COLO668 (cell line): Measurements from ENCODE around the gene HNRNPA3.
A peak's percentile ranks its signal among the peaks of the same experiment; 100 is the strongest.
"Not testable (repeated sequence)": the region's sequence is repeated elsewhere in the genome, so short reads cannot be mapped to it uniquely, and the experiment has no call there.

Source experiments
- DNase-seq: peaks from one replicate; lab custom pipeline; 2025; ENCODE audit not compliant: unreplicated experiment; lab: John Stamatoyannopoulos, UW

The HNRNPA3 gene

DNA sequence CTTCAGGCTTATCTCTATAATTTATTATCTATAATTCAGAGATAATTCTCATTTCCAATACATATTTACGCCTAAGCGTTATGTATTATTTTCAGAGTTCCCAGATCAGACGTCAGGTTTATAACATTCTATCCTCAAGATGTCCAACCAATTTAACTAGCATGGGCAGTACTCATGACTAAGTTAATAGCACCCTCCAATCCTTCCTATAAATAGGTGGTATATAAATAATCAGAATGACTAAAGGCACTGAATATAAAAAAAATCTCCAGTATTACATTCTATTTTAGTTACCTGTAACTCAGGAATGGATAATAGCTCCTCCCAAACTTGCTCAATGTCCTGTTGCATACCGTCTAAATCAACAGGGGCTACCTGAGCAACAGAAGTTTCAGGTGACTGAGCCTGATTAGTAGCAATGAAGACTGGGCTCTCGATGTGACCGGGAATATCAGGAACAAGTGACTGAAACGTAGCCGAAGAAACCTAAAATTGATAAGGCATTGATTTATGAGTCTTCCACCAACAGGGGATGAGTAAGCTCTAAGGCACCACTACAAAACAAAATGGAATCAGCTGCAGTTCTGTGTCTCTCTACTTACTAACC lies 19.6 kb downstream of the HNRNPA3 start:
- no peak for DNase-seq

DNA sequence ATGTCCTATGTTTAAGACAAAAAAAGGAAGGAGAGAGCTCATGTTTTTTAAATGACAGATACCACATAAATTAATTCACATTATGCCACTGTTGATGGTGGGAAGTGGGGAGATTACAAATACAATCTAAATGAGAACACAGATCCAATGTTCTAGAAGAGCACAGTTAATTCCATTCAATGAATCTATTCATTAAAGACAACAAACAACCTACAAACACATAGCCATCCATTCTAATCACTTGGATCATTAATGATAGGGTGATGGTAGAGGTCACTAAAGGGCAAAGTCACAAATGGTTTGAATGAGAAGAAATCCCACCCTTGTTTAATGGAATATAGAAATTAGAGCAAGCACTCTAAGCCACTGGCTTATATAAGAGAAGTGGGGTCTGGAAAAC lies 21.7 kb downstream of the HNRNPA3 start:
- DNase-seq = no peak

DNA sequence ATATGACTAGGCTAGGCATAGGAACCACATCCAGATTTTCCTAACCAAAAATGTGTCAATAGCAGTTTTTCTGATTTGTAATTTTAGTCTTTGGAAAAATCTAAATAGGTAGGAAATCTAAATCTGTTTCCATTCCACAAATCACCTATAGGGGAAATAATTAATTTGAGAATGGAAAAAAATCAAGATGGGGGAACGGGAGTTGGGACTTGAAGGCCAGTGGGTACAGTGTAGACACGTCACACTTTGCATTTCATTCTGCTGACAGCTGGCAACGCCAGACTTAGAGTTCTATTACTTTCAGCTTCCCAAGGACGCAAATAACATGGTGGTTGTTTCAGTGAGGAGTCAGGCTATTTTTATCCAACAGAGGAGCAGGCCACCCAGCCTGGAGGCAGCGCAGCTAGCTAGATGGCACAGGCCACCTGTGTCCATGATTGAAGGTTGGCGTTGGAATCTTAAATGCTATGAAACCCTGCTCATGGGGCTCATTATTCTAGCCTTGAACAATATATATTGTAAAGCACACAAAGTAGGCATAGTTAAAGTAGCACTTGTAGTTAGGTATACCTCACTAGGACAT lies 23.4 kb downstream of the HNRNPA3 start:
- no peak for DNase-seq

DNA sequence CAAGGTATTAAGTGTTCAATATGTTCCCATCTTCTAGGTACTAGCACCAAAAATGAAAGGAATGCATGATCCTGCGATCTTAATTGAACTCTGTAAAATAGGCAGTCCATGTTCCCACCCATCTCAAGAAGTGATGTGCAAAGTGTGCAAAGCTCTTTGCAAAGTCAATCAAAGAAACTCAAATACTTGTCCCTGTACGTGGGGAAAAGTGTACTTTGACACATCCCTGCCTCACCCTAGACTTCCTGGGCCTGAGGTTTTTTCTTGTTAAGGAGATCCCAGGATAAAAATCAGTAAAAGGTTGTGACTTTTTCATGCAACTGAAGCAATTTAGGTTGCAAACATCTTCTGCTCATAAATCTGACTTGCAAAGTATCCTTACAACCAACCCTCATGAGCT lies 25.3 kb downstream of the HNRNPA3 start:
- DNase-seq = no peak

DNA sequence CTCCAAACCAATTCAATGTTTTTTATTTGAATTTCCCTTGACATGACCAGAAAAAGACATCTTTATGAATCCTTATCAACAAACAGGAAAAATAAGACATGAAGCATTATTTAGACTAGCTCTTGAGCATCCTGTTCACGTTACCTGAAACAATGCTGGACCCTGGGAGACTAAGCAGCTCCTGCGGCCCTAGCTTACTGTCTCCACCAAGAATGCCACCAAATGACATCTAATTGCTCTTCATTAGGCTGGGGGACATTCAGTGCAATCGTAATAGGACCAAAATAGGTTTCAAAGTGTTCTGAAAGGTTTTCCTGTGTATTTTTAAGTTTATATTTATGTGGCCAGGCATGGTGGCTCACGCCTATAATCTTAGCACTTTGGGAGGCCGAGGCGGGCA lies 26.5 kb downstream of the HNRNPA3 start:
- DNase-seq = no peak

DNA sequence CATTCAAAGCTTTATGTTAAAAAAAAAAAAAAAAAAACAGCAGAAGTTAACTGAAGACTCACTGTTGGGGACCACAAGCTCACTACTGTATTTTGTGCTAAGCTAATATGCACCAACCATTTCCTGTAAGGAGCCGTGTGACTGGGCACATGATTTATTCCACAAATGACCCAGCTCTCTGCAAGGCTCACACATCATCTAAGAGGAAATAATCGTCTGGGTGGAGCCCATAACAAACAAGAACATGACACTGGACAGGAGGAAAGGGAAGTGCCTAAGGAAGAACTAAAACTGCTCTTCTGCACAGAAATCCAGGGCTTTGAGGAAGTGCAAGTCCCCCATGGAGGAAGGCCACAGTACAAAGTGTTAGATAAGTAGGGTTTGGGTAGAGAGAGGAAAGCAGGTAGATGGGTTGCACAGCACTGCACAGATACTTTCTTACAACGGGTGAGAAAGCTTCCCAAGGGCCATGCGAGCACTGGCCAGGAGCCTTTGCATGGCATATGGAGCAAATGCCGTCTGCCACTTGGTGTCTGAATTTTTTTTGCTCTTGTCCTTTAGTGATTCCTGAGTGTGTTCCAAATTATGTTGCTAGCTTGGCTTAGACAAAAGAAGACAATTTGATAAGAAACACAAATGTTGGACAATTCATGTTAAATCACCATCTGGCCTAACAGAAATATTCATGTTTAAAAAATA lies 27.5 kb downstream of the HNRNPA3 start:
- DNase-seq = peak; percentile 34

DNA sequence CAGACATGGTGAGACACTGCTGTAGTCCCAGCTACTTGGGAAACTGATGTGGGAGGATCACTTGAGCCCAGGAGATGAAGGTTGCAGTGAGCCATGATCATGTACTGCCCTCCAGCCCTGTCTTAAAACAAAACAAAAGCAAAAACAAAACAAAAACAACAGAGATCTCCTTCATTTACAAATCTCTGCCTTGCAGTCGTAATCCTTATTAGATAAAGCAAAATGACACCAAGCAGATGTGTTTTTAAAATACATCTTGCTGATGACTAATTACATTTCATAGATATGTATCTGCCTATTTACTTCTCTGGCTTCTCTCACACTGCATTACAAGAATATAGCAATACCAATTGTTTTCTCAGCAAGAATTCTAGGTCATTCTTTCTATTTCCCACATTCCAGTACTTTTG lies 29.1 kb downstream of the HNRNPA3 start:
- DNase-seq = no peak

DNA sequence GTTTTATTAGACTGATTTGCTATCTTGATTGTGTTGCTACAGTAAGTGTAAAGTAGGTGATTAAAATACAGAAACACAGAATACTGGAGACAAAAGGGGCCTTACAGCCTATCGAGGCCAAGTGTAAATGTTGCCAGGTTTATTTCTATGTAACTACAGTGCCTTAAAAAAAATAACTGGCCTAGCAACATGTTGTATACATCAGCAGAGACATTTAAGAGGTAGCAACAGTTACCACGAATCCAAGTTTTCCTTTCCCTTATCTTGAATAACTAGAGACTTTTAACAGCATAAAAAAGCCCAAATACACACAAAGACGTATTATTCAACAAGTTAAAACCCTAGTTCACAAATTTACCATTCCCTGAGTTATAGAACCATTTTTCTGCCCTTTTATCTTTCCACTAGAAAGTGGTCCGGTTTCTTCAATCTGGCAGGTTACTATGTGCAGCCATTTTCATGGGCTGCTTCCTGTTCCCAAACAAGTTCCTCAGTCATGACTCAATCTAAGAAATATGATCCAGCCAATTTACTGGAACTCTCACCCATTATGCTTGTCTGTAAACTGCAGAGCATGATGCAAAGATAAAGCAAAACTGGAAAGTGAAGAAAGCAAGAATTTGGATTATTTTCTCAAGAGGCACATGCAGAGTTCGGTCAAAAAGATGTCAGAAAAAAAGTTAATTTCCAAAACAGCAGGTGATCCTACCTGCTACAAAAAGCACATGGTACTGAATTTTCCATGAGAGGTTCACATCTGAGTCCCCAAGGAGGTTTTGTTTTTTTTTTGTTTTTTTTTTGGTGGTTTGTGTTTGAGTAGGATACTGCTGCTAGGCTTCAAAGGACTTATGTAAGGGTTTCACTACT lies 29.8 kb downstream of the HNRNPA3 start:
- no peak for DNase-seq

DNA sequence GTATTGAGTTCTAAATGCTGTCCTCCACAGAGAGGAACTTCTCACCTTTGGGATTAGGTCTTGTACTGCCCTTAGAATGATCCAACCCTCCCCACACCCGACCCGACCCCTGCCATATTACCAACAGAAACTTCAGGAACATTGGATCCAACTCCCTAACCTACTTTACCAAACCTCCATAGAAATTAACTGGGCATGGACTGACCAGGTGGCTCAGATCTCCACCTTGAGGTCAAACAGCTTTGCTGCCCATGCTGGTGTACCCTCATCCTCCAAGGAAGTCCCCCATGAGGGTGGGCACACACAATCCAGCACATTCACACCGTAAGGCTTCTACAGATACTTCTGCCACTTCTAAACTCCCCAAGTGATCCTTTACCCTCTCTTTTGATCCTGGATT lies 30.5 kb downstream of the HNRNPA3 start:
- DNase-seq = no peak

DNA sequence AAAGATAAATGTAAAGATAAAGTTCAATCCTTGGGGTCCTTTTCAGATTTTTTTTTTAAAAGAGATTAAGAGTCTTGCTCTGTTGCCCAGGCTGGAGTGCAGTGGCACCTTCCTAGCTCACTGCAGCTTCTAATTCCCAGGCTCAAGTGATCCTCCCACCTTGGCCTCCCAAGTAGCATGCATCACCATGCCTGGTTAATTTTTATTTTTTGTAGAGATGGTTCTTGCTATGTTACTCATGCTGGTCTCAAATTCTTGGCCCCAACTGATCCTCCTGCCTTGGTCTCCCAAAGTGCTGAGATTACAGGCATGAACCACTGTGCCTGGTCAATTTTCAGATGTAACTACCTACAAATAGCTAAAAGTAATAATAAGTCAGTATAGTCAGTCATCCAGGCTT lies 30.9 kb downstream of the HNRNPA3 start:
- no peak for DNase-seq

DNA sequence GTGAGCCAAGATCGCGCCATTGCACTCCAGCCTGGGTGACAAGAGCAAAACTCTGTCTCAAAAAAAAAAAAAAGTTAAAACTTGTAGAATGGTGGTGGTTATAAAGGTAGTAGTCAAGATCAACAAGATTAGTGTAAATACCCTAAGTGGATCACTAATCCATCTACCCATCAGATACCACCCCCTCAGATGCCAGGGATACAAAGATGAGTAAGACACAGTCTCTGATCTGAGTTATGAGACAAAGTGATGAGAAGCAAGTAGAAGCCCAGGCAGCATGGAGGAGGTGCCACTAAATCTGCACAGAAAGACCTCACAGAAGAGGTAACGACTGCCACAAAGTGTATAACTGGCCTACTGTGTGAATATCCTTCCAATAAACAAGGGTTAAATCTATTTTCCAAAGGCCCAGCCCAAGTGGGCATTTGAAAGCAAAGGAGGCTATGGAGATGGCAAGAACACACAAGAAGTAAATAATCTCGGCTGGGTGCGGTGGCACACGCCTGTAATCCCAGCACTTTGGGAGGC lies 31.7 kb downstream of the HNRNPA3 start:
- DNase-seq = no peak

DNA sequence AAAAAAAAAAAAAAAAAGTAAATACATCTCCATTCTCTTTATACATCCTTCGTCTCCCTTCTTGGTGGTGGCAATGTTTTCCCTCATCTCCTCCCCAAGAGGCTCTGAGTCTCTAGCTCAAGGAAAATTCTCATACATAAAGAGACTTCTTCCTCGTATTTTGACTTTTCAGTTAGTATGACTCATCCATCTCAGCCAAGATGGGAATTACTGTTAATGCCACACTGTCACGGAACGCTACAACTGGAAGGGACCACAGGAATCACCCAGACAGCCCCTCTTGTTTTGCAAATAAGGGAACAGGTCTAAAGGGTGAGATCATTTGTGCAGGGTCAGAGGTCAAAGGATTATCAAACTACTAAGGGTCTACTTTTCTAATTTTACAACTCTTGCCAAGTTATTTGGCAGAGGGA lies 32.4 kb downstream of the HNRNPA3 start:
- no peak for DNase-seq

DNA sequence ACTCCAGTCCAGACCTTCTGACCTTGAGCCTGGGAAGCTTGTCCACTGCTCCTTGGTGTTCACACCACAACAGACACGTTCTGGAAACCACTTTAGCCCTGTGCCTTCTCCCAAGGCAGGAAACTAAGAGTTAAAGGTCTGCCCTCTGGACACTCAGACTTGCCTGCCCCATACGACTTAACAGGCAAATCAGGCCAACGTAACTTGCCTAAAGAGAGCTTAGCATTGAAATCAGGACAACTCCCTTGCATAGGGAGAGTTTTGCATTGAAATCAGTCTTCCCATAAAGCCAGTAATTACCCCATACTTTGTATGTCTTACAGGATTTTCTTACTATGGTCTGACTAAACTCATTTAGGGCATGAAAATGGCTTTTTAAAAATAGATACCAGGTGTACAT lies 33.4 kb downstream of the HNRNPA3 start:
- DNase-seq = no peak

DNA sequence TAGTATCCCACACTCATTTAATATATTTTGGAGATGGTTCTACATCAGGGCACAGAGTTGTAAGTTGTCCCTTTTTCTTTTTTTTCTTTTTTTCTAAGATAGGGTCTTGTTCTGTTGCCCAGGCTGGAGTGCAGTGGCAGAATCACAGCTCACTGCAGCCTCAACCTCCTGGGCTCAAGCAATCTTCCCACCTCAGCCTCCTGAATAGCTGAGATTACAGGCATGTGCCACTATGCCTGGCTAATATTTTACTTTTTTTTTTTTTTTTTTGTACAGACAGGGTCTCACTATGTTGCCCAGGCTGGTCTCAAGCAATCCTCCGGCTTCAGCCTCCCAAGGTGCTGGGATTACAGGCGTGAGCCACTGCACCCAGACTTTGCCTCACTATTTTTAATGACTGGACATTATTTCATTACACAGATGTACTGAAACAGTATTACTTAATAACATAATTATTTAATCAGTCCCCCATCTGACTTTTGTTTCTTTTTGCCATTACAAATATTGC lies 34.0 kb downstream of the HNRNPA3 start:
- DNase-seq = not testable (repeated sequence)

DNA sequence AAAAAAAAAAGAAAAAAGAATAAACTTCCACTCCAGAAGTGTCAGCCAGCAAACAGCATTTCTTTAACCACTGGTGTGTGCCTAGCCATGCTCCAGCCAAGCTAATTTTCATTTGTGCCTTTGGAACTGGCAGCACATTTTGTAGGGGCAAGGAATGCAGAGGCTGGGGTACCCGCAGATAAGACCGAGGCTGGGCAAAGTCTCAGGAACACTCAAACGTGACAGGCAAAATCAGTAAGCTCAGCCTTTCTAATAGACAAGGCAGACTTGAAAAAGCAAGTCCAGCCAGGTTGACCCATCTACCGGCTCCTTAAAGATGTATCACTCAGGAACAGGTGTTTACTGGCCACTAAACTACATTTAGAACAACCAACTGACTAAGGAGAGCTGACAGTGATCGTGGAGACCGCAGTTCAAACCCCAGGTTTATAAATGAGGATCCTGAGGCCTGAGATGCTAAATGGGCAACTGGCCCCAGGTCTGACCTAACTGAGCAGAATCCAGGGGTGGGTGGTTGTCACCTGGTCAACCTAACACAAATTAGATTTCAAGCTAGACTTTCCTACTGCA lies 35.2 kb downstream of the HNRNPA3 start:
- DNase-seq = no peak

DNA sequence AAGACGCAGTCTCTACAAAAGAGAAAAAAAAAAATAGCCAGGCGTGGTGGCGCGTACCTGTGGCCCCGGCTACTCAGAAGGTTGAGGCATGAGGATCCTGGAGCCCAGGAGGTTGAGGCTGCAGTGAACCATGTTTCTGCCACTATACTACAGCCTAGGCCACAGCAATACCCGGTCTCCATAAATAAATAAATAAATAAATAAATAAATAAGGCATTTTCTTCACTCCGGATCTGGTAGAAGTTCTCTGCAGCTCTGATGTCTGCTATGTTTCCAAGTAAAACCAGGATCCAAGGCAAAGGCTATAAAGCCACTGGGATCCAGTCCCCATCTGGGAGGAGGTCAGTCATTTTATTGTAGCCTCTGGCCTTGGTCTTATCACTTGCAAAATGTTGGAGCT lies 36.4 kb downstream of the HNRNPA3 start:
- no peak for DNase-seq

DNA sequence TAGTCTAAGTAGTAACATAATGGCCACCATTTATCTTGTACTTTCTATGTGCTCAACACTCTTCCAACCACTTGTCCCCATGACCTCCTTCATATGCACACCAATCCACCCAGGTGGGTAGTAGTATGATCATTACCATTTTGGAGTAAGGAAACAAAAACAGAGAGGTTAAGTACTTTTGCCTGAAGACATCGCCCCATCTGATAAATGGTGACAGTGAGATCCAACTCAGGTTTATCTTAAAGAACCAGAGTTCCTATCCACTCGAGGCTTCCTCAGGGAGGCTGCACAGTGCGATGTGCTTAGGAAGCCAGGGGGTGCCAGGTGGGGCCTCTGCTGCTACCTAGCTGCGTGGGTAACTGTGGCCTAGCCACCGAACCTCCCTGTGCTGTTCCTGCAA lies 37.9 kb downstream of the HNRNPA3 start:
- DNase-seq = no peak

DNA sequence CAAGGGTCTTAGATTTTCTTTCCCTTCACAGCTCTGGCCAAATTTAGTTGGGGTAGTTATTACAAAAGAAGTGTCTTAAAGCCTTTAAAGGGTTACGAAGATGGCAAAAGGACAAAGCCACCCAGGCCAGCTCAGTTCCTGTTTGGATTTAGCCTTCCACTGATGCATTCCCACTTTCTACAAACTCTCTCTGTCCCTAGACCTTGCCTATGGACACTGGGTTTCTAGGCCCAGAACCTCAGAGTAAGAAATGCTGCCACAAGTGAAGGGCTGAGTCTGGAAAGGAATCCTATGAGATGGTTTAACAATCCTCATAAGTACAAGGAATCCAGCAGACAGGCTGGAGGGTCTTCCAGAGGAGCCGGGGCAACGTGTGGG lies 38.6 kb downstream of the HNRNPA3 start:
- no peak for DNase-seq

DNA sequence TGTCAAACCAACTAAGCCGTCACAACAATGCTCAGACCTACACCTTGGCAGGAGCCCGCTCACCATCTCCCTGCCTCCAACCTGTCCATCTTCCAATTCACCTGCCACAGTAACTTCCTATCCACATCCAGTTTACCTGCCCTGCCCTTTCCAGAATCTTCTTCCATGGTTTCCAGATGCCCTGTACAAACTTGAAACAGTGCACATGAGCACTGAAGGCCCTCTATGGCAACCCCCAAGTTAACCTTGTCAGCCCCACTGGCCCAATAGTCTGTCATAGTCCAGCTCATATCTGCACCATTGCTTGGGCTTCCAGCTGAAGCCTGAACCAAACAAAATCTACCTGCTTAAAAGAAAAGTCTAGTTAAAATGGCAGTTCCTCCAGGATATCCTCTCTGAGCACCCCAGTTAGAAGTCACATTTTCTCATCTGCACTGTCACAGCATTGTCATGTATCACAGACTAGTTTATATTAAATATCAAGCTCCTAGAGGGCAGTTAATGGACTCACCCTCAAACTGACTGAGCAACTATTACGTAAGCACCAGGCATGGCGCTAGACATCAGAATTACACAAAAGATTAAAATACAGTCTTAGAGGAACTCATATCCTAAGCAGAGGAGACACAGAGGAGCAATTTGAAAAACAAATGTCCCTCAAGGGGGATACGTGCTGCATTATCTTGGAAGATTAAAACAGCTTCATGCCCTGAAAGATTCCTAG lies 40.4 kb downstream of the HNRNPA3 start:
- no peak for DNase-seq

DNA sequence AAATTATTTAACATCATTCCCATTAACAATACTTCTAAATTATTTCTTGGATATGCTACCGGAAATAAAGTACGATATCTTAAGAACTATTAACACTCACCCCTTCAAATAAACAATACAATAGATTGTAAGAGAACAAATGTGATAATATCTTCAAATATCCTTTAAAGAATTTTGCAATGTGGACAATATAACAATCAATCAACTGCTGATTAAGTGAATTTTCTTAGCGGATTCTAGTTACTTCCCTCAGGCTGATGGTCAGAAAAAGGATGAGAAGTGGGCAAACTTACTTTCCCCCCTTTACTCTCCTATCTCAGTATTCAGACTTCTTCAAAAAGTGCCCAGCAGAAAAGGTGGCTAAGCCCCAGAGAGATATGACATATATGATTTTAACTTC lies 41.1 kb downstream of the HNRNPA3 start:
- no peak for DNase-seq
